OCI-LY7 (cell line): Measurements from ENCODE around the gene IMMT. TPM values are rescaled to one million over a fixed set of nuclear protein-coding genes. Genes with fewer than 3 reads are reported as not detected.

Source experiments
- BruUV-seq: library from RNA; stranded (reverse); fragments of 400-500 nt; replicated peaks from 2 replicates; lab custom pipeline; 2021; lab: Mats Ljungman, UMichigan
- CTCF ChIA-PET: fragments of 300-600 bp; sonication (Branson Sonifier 250); formaldehyde crosslinking; loops from one replicate; lab custom pipeline; 2022; ENCODE audit warnings: antibody characterized with exemption; ENCODE audit not compliant: unreplicated experiment; lab: Charles Lee
- POLR2A ChIA-PET: fragments of 300-600 bp; sonication (Branson Sonifier 250); formaldehyde crosslinking; loops from one replicate; lab custom pipeline; 2022; ENCODE audit warnings: antibody characterized with exemption; lab: Charles Lee
- DNase-seq: peaks from one replicate; pipeline ENCODE4 v3.0.0-alpha.2; 2015; ENCODE audit warnings: low spot score
- H2AFZ ChIP-seq: fragments of 200-600 bp; sonication (generic), shearing (Covaris generic); 2 replicates; pipeline ENCODE4 v1.6.1; 2014; ENCODE audit warnings: mild to moderate bottlenecking, antibody characterized with exemption, low read length, moderate library complexity
- H3K27ac ChIP-seq: fragments of 200-600 bp; sonication (generic); 2 replicates; pipeline ENCODE4 v1.5.1; 2014; ENCODE audit warnings: mixed run types, low read depth, mild to moderate bottlenecking, moderate library complexity, low read length, inconsistent platforms; ENCODE audit not compliant: poor library complexity, severe bottlenecking
- H3K36me3 ChIP-seq: fragments of 200-600 bp; sonication (generic); 2 replicates; pipeline ENCODE4 v1.6.1; 2014; ENCODE audit warnings: mild to moderate bottlenecking, antibody characterized with exemption, low read length, moderate library complexity, mixed read lengths; ENCODE audit not compliant: insufficient read depth
- H3K4me1 ChIP-seq: fragments of 200-600 bp; sonication (generic); 2 replicates; pipeline ENCODE4 v1.5.1; 2014; ENCODE audit warnings: mild to moderate bottlenecking, low read length; ENCODE audit not compliant: insufficient read depth, poor library complexity, severe bottlenecking
- H3K4me2 ChIP-seq: fragments of 200-600 bp; sonication (generic); 2 replicates; pipeline ENCODE4 v1.6.1; 2014; ENCODE audit warnings: mild to moderate bottlenecking, low read length
- H3K4me3 ChIP-seq: fragments of 200-600 bp; sonication (generic); 2 replicates; pipeline ENCODE4 v1.5.1; 2014; ENCODE audit warnings: mild to moderate bottlenecking, low read depth, low read length; ENCODE audit not compliant: poor library complexity, severe bottlenecking
- H3K79me2 ChIP-seq: fragments of 200-600 bp; sonication (generic); 2 replicates; pipeline ENCODE4 v1.6.1; 2016; ENCODE audit warnings: low read depth, mild to moderate bottlenecking, low read length, moderate library complexity, mixed read lengths; ENCODE audit not compliant: insufficient read depth
- H3K9me2 ChIP-seq: fragments of 200-600 bp; sonication (generic); 2 replicates; pipeline ENCODE4 v1.6.1; 2016; ENCODE audit warnings: mild to moderate bottlenecking, low read length, mixed read lengths; ENCODE audit not compliant: insufficient read depth
- H3K9me3 ChIP-seq: fragments of 200-600 bp; sonication (generic); 2 replicates; pipeline ENCODE4 v1.6.1; 2014; ENCODE audit warnings: mild to moderate bottlenecking, mixed run types, low read length, mixed read lengths
- H4K20me1 ChIP-seq: fragments of 200-600 bp; sonication (generic); 2 replicates; pipeline ENCODE4 v1.6.1; 2014; ENCODE audit warnings: mild to moderate bottlenecking, antibody characterized with exemption, low read length, moderate library complexity, mixed read lengths; ENCODE audit not compliant: insufficient read depth
- CTCF ChIP-seq: fragments of 200-600 bp; sonication (generic); conservative IDR thresholded peaks from 2 replicates; pipeline ENCODE4 v1.5.1; 2014; ENCODE audit warnings: mild to moderate bottlenecking, antibody characterized with exemption, low read length, moderate library complexity, mixed read lengths
- EZH2phosphoT487 ChIP-seq: fragments of 200-600 bp; sonication (generic); IDR thresholded peaks from 2 replicates; pipeline ENCODE4 v1.6.1; 2018; ENCODE audit warnings: low read depth, borderline replicate concordance, mild to moderate bottlenecking, mixed run types, antibody characterized with exemption, low read length, moderate library complexity, mixed read lengths
- intact Hi-C: fragments of 100-400 bp; cut with micrococcal nuclease; formaldehyde crosslinking; loops from one replicate; pipeline ENCODE4 v1.10.0; 2022; ENCODE audit not compliant: unreplicated experiment
- total RNA-seq, 2 experiments: library from RNA; depleted of rRNA in 1 of 2; stranded (reverse); fragments of >200 nt in 1 of 2; shearing (Covaris generic) in 1 of 2; gene quantifications; 2 replicates each; pipeline ENCODE4 v1.2.3, GENCODE V29; 2014 to 2022

IMMT gene
- total RNA-seq, 2 experiments from 2014 or later, result 77.3 to 128 TPM

- intact Hi-C loops, result no loop called here
- no TSS peak for BruUV-seq
- TF ChIP-seq EZH2phosphoT487, result no peak
- TF ChIP-seq CTCF, result no peak
- Histone ChIP-seq H2AFZ (no peak overlapping the region), H3K9me2 (no peaks in the 10 kb centered on the region), H3K4me1 (no peaks in the 10 kb centered on the region), H3K27ac (no peak overlapping the region), H3K4me3 (no peak overlapping the region), H3K36me3 (peaks cover 98% of the 10 kb centered on the region), H3K4me2 (no peak overlapping the region), H3K79me2 (no peaks in the 10 kb centered on the region), H3K9me3 (no peaks in the 10 kb centered on the region), H4K20me1 (no peaks in the 10 kb centered on the region; the same call in 1 of the 2 replicates)
- POLR2A ChIA-PET, result no interaction called here
- DNase-seq, result no peak
- CTCF ChIA-PET, result no interaction called here
These were observed 34.9 kb downstream of the IMMT start for GRCh38 chr2:86160156-86160952.

GRCh38 chr2:86158286-86158685, 37.0 kb downstream of the IMMT start:
- CTCF ChIA-PET, result no interaction called here
- BruUV-seq, result TSS peak; percentile 51

More at GRCh38 chr2:86158286-86158685, 37.0 kb downstream of the IMMT start:
- Histone ChIP-seq H3K36me3 (peaks cover 92% of the 10 kb centered on the region), H3K9me3 (no peaks in the 10 kb centered on the region), H4K20me1 (no peaks in the 10 kb centered on the region), H3K27ac (no peak overlapping the region), H3K4me3 (no peak overlapping the region), H3K4me2 (no peak overlapping the region), H3K4me1 (no peaks in the 10 kb centered on the region), H3K79me2 (no peaks in the 10 kb centered on the region), H3K9me2 (no peaks in the 10 kb centered on the region), H2AFZ (no peak overlapping the region)
- POLR2A ChIA-PET, result interaction anchor here (1.4 kb wide), 1 partner anchor 37 kb away, joined by 4 read pairs; the partner anchor contains the start of gene IMMT
- no peak for TF ChIP-seq CTCF
- TF ChIP-seq EZH2phosphoT487, result no peak
- DNase-seq, result no peak
- intact Hi-C loops, result loop anchor here (5.0 kb wide), 1 partner anchor 36 kb away; no protein-coding TSS in a partner anchor
